ENCODE data around the gene SRCAP. TPM values are rescaled to one million over a fixed set of nuclear protein-coding genes. Genes with fewer than 3 reads are reported as not detected.

Gene SRCAP
- total RNA-seq, 1 experiment from 2014 or later, result 57.4 TPM

- BruUV-seq (replicated peaks), result no TSS peak
- H3K9me3 Mint-ChIP-seq (ENCODE audit: unreplicated experiment), result no peaks in the 10 kb centered on the region
- H3K27ac Mint-ChIP-seq (ENCODE audit: unreplicated experiment), result peak overlapping the region; percentile 90
- Histone ChIP-seq H3K27me3 (replicated peaks; ENCODE audit: control insufficient read depth, insufficient read depth, low read length) (no peaks in the 10 kb centered on the region), H3K4me3 (ENCODE audit: low read depth, low read length) (no peak overlapping the region), H3K36me3 (ENCODE audit: control insufficient read depth, insufficient read depth, low read length) (peaks cover 4% of the 10 kb centered on the region), H3K4me1 (peaks cover 27% of the 10 kb centered on the region), H3K9me3 (no peaks in the 10 kb centered on the region)
- peak; percentile 56 to 63 for DNase-seq
- H3K27me3 Mint-ChIP-seq (ENCODE audit: insufficient read depth, unreplicated experiment), result no peaks in the 10 kb centered on the region
- TF ChIP-seq CTCF (IDR thresholded peaks at IDR 0.05; ENCODE audit: insufficient read depth in 1 of 2, low read depth in 1 of 2, low read length in 1 of 2, severe bottlenecking in 1 of 2, unreplicated experiment in 1 of 2), result no peak
- H3K36me3 Mint-ChIP-seq (ENCODE audit: insufficient read depth, unreplicated experiment), result peaks cover 63% of the 10 kb centered on the region
- ChIA-PET POLR2A (interaction anchor here (0.6 kb wide), 1 partner anchor 22 kb away, joined by 3 read pairs; no protein-coding TSS in a partner anchor), CTCF (no interaction called here)
- H3K4me3 Mint-ChIP-seq (ENCODE audit: unreplicated experiment), result peak overlapping the region; percentile 59
- peaks cover 38% of the 10 kb centered on the region for H3K4me1 Mint-ChIP-seq (ENCODE audit: low read depth, unreplicated experiment)
- intact Hi-C loops (cut with micrococcal nuclease; ENCODE audit: unreplicated experiment), result loop anchor here (2.0 to 10.0 kb wide), 3 partner anchors 43 to 87 kb away; partner anchors contain the start of genes FBRS, PRR14 and SRCAP
These were observed 42.5 kb downstream of the SRCAP start for GRCh38 chr16:30741461-30741914.

GRCh38 chr16:30743716-30744115 lies 44.7 kb downstream of the SRCAP start:
- CTCF ChIA-PET, result no interaction called here
- H3K27ac Mint-ChIP-seq (ENCODE audit: unreplicated experiment), result peak overlapping the region; percentile 36
- no peak overlapping the region for H3K4me3 ChIP-seq (ENCODE audit: low read depth, low read length)
- no peaks in the 10 kb centered on the region for H3K27me3 ChIP-seq (replicated peaks; ENCODE audit: control insufficient read depth, insufficient read depth, low read length)
- H3K4me1 ChIP-seq, result peaks cover 39% of the 10 kb centered on the region
- H3K9me3 Mint-ChIP-seq (ENCODE audit: unreplicated experiment), result no peaks in the 10 kb centered on the region
- H3K36me3 Mint-ChIP-seq (ENCODE audit: insufficient read depth, unreplicated experiment), result peaks cover 57% of the 10 kb centered on the region
- no peaks in the 10 kb centered on the region for H3K9me3 ChIP-seq
- peaks cover 50% of the 10 kb centered on the region for H3K4me1 Mint-ChIP-seq (ENCODE audit: low read depth, unreplicated experiment)
- BruUV-seq (replicated peaks), result no TSS peak
- DNase-seq, result no peak
- peaks cover 3% of the 10 kb centered on the region for H3K36me3 ChIP-seq (ENCODE audit: control insufficient read depth, insufficient read depth, low read length)
- no peaks in the 10 kb centered on the region for H3K27me3 Mint-ChIP-seq (ENCODE audit: insufficient read depth, unreplicated experiment)
- POLR2A ChIA-PET, result no interaction called here
- intact Hi-C loops (cut with micrococcal nuclease; ENCODE audit: unreplicated experiment), result loop anchor here (10.0 kb wide), 1 partner anchor 89 kb away; the partner anchor contains the start of genes FBRS and PRR14
- no peak for TF ChIP-seq CTCF (IDR thresholded peaks at IDR 0.05; ENCODE audit: insufficient read depth in 1 of 2, low read depth in 1 of 2, low read length in 1 of 2, severe bottlenecking in 1 of 2, unreplicated experiment in 1 of 2)
- no peak overlapping the region for H3K4me3 Mint-ChIP-seq (ENCODE audit: unreplicated experiment)

- no peak overlapping the region for H3K4me3 Mint-ChIP-seq (ENCODE audit: unreplicated experiment)
- peaks cover 62% of the 10 kb centered on the region for H3K36me3 Mint-ChIP-seq (ENCODE audit: insufficient read depth, unreplicated experiment)
- no peak for TF ChIP-seq CTCF (IDR thresholded peaks at IDR 0.05; ENCODE audit: insufficient read depth in 1 of 2, low read depth in 1 of 2, low read length in 1 of 2, severe bottlenecking in 1 of 2, unreplicated experiment in 1 of 2)
- no peaks in the 10 kb centered on the region for H3K27me3 Mint-ChIP-seq (ENCODE audit: insufficient read depth, unreplicated experiment)
- H3K9me3 Mint-ChIP-seq (ENCODE audit: unreplicated experiment), result no peaks in the 10 kb centered on the region
- Histone ChIP-seq H3K27me3 (replicated peaks; ENCODE audit: control insufficient read depth, insufficient read depth, low read length) (no peaks in the 10 kb centered on the region), H3K4me3 (ENCODE audit: low read depth, low read length) (no peak overlapping the region), H3K9me3 (no peaks in the 10 kb centered on the region), H3K36me3 (ENCODE audit: control insufficient read depth, insufficient read depth, low read length) (peaks cover 2% of the 10 kb centered on the region), H3K4me1 (peaks cover 39% of the 10 kb centered on the region)
- no peak for DNase-seq
- no peak overlapping the region for H3K27ac Mint-ChIP-seq (ENCODE audit: unreplicated experiment)
- ChIA-PET POLR2A (no interaction called here), CTCF (no interaction called here)
- intact Hi-C loops (cut with micrococcal nuclease; ENCODE audit: unreplicated experiment), result loop anchor here (10.0 kb wide), 1 partner anchor 89 kb away; the partner anchor contains the start of genes FBRS and PRR14
- BruUV-seq (replicated peaks), result no TSS peak
- peaks cover 45% of the 10 kb centered on the region for H3K4me1 Mint-ChIP-seq (ENCODE audit: low read depth, unreplicated experiment)
These were observed 45.2 kb downstream of the SRCAP start for GRCh38 chr16:30744183-30744582.

Measured in Caco-2 (cell line).